SU-DHL-6 (cell line): ENCODE measurements around the gene FBXW2.

Experiments used
- CTCF ChIP-seq: fragments of 200-600 bp; sonication (generic); IDR thresholded peaks from one replicate; pipeline ENCODE4 v1.5.1; 2017; ENCODE audit warnings: antibody characterized with exemption, mild to moderate bottlenecking, low read length, moderate library complexity; ENCODE audit not compliant: insufficient read depth, poor library complexity, severe bottlenecking
- EZH2phosphoT487 ChIP-seq: fragments of 200-600 bp; sonication (generic), shearing (Covaris generic); conservative IDR thresholded peaks from 2 replicates; pipeline ENCODE4 v1.6.1; 2018; ENCODE audit warnings: mild to moderate bottlenecking, antibody characterized with exemption, low read length, moderate library complexity, mixed read lengths

DNA sequence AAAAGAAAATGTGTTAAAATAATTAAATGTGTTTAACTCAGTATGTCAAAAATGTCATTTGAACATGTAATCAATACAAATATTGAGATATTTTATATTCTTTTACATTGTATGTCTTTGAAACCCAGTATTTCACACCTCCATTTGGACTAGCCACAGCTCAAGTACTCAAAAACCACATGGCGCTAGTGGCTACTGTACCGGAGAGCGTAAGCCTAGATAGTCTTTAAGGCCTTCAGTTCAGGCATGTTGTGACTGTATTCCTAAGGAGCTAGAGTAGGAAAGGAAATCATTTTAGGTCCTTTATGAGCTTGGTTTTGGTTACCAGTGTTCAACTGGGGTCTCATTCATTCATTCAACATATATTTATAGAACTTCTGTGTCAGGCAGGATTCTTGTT, 12.8 kb downstream of the FBXW2 start:
- TF ChIP-seq CTCF, result no peak
- no peak for TF ChIP-seq EZH2phosphoT487
